ENCODE results near the gene PCDH15. TPM values are rescaled to one million over a fixed set of nuclear protein-coding genes. Genes with fewer than 3 reads are reported as not detected.

The PCDH15 gene
- total RNA-seq, 1 experiment from 2014 or later: 0.61 TPM

GRCh38 chr10:54656643-54657042 is 144.4 kb downstream of the PCDH15 start:
- DNase-seq: no peak
- Mint-ChIP-seq H3K4me1 (peaks cover 3% of the 10 kb centered on the region in 2 experiments; a peak in 3 of 4 replicates), H3K27ac (no peak overlapping the region), H3K9me3 (no peaks in the 10 kb centered on the region; a peak in 1 of 5 replicates), H3K4me3 (no peak overlapping the region), H3K36me3 (ENCODE audit: insufficient read depth in 1 of 3, low read depth in 3 of 3) (no peaks in the 10 kb centered on the region; a peak in 1 of 7 replicates), H3K27me3 (ENCODE audit: low read depth) (no peaks in the 10 kb centered on the region)
- H2AK5ac ChIP-seq (ENCODE audit: insufficient read length, low read length): no peak overlapping the region
- H2BK15ac ChIP-seq (ENCODE audit: low read depth, low read length): no peak overlapping the region
- no peak for TF ChIP-seq CTCF (conservative IDR thresholded peaks at IDR 0.05)
- H3K23ac ChIP-seq (ENCODE audit: insufficient read length, low read depth, low read length): no peak overlapping the region
- H3K23me2 ChIP-seq (ENCODE audit: insufficient read length, low read depth, low read length, poor library complexity, severe bottlenecking): no peaks in the 10 kb centered on the region
- H3K18ac ChIP-seq (ENCODE audit: insufficient read length, low read depth, low read length): no peak overlapping the region
- H3K4me1 ChIP-seq (ENCODE audit: insufficient read depth, low read length): no peaks in the 10 kb centered on the region
- H2BK5ac ChIP-seq (ENCODE audit: insufficient read length, low read length): no peak overlapping the region
- H2BK12ac ChIP-seq (ENCODE audit: insufficient read length, low read depth, low read length): no peak overlapping the region
- no peak overlapping the region for H3K27ac ChIP-seq (ENCODE audit: insufficient read length, low read depth, low read length)
- no CpG with 5 or more reads among the region's 2 CpGs for WGBS (ENCODE audit: extremely low coverage, insufficient read length, low lambda C conversion rate)
- H4K91ac ChIP-seq (ENCODE audit: insufficient read length, low read depth, low read length): no peak overlapping the region
- H3K4me2 ChIP-seq (ENCODE audit: insufficient read depth, insufficient read length, low read length): no peak overlapping the region
- H4K20me1 ChIP-seq (ENCODE audit: control insufficient read depth, insufficient read depth, insufficient read length): no peaks in the 10 kb centered on the region
- H4K8ac ChIP-seq (replicated peaks; ENCODE audit: insufficient read length, low read depth, low read length): no peak overlapping the region
- no peak overlapping the region for H4K5ac ChIP-seq (ENCODE audit: insufficient read length, low read depth, low read length)
- no peak overlapping the region for H3K4ac ChIP-seq (ENCODE audit: low read depth, low read length)
- no peak overlapping the region for H3K56ac ChIP-seq (ENCODE audit: insufficient read length, low read depth, low read length)
- H2BK120ac ChIP-seq (ENCODE audit: low read depth, low read length, poor library complexity, severe bottlenecking): no peak overlapping the region
- H3K14ac ChIP-seq (ENCODE audit: insufficient read depth, low read length): no peak overlapping the region
- no peaks in the 10 kb centered on the region for H3K9me3 ChIP-seq (ENCODE audit: control insufficient read depth, low read depth, low read length)
- no peaks in the 10 kb centered on the region for H3K27me3 ChIP-seq (ENCODE audit: insufficient read depth, low read length)
- no peaks in the 10 kb centered on the region for H3K79me1 ChIP-seq (ENCODE audit: insufficient read depth, low read depth, low read length, poor library complexity, severe bottlenecking)
- H3K9ac ChIP-seq (ENCODE audit: extremely low read depth, insufficient read length, low read length): no peak overlapping the region
- no peak overlapping the region for H2BK20ac ChIP-seq (ENCODE audit: low read depth, low read length, poor library complexity, severe bottlenecking)
- H2AFZ ChIP-seq (ENCODE audit: low read length): no peak overlapping the region
- H3T11ph ChIP-seq (ENCODE audit: low read length): no peak overlapping the region
- no peaks in the 10 kb centered on the region for H3K79me2 ChIP-seq (ENCODE audit: insufficient read depth, low read length)

Measured in H9 (cell line).